K562 (cell line): ENCODE measurements around the gene MAML3. TPM values are rescaled to one million over a fixed set of nuclear protein-coding genes. Genes with fewer than 3 reads are reported as not detected.

Experiments
- ATAC-seq: fragments of 200-7000 bp; cut with Tn5 transposase; 3 replicates; pipeline ENCODE4 v1.9.1; 2020; ENCODE audit warnings: moderate library complexity
- BruUV-seq: library from RNA; stranded (reverse); fragments of 400-500 nt; replicated peaks from 2 replicates; lab custom pipeline; 2021; lab: Mats Ljungman, UMichigan
- CTCF ChIA-PET: fragments of 300-600 bp; formaldehyde crosslinking; extraction: SDS; loops from one replicate; lab custom pipeline; 2021; ENCODE audit warnings: low intra/inter-chr PET ratio; lab: Yijun Ruan, JAX
- POLR2A ChIA-PET: fragments of 300-600, 350-650 bp; sonication (Branson Sonifier 250); formaldehyde crosslinking; extraction: SDS; loops from one replicate; lab custom pipeline; 2021; ENCODE audit warnings: antibody characterized with exemption, inconsistent platforms; lab: Yijun Ruan, JAX
- DNase-seq, 4 experiments: peaks; one replicate each; pipeline versions ENCODE4 v3.0.0 to v3.0.0-alpha.2; 2011 to 2018; ENCODE audit warnings: low spot score in 3 of 4, mixed read lengths in 3 of 4; ENCODE audit errors: extremely low read depth in 1 of 4
- FAIRE-seq: peaks from 2 replicates; lab custom pipeline; 2011; peaks lifted over from hg19 to GRCh38; lab: Jason Lieb, UNC
- H2AFZ ChIP-seq: 2 replicates; pipeline ENCODE4 v1.6.0; 2011; ENCODE audit warnings: low read depth, low read length, control low read depth, inconsistent platforms
- H3K27ac ChIP-seq: fragments of 200-600 bp; 3 replicates; pipeline ENCODE4 v1.8.0; 2011; ENCODE audit warnings: low read depth, mild to moderate bottlenecking, control low read depth, inconsistent platforms, low read length, moderate library complexity, mixed read lengths; ENCODE audit errors: extremely low read depth
- H3K27me3 ChIP-seq, 2 experiments: fragments of 300-600 bp in 1 of 2; 2 replicates in 1 of 2; 3 replicates in 1 of 2; pipeline versions ENCODE4 v1.6.0 to v1.8.0; 2011; ENCODE audit warnings: inconsistent platforms in 2 of 2, low read length in 2 of 2, mild to moderate bottlenecking in 1 of 2, mixed read lengths in 1 of 2, moderate library complexity in 1 of 2; ENCODE audit not compliant: control insufficient read depth in 2 of 2, insufficient read depth in 2 of 2
- H3K36me3 ChIP-seq: fragments of 300-600 bp; 3 replicates; pipeline ENCODE4 v1.8.0; 2011; ENCODE audit warnings: mild to moderate bottlenecking, low read length, inconsistent platforms; ENCODE audit not compliant: control insufficient read depth, insufficient read depth
- H3K4me1 ChIP-seq, 2 experiments: fragments of 200-600 bp in 1 of 2; replicated peaks in 1 of 2; 2 replicates in 1 of 2; 3 replicates in 1 of 2; pipeline versions ENCODE4 v1.5.1 to v1.8.0; 2011; ENCODE audit warnings: inconsistent platforms in 2 of 2, low read length in 2 of 2, mild to moderate bottlenecking in 1 of 2, mixed read lengths in 1 of 2, moderate library complexity in 1 of 2; ENCODE audit not compliant: control insufficient read depth in 2 of 2, insufficient read depth in 2 of 2
- H3K4me2 ChIP-seq: 2 replicates; pipeline ENCODE4 v1.6.1; 2011; ENCODE audit warnings: low read length, control low read depth, inconsistent platforms, mixed read lengths; ENCODE audit not compliant: insufficient read depth
- H3K4me3 ChIP-seq: fragments of 200-600 bp; sonication (generic), shearing (Covaris generic); 2 replicates; pipeline ENCODE4 v1.5.1; 2016; ENCODE audit warnings: control low read depth, inconsistent platforms
- H3K79me2 ChIP-seq: fragments of 200-600 bp; 3 replicates; pipeline ENCODE4 v1.8.0; 2011; ENCODE audit warnings: low read length, inconsistent platforms; ENCODE audit not compliant: control insufficient read depth, insufficient read depth
- H3K9ac ChIP-seq, 2 experiments: 2 replicates each; pipeline versions ENCODE4 v1.6.0 to v1.6.1; 2011; ENCODE audit warnings: low read depth in 2 of 2, low read length in 2 of 2, control low read depth in 1 of 2, inconsistent platforms in 1 of 2, mild to moderate bottlenecking in 1 of 2, mixed read lengths in 1 of 2; ENCODE audit not compliant: insufficient read depth in 1 of 2
- H3K9me1 ChIP-seq: one replicate; pipeline ENCODE4 v1.6.0; 2011; ENCODE audit warnings: inconsistent platforms, mild to moderate bottlenecking, low read length, moderate library complexity; ENCODE audit not compliant: control insufficient read depth, insufficient read depth
- H3K9me3 ChIP-seq: replicated peaks from 2 replicates; pipeline ENCODE4 v1.5.1; 2011; ENCODE audit warnings: low read depth, low read length, inconsistent platforms; ENCODE audit not compliant: control insufficient read depth, insufficient read depth
- H4K20me1 ChIP-seq: replicated peaks from 2 replicates; pipeline ENCODE4 v1.6.1; 2011; ENCODE audit warnings: low read length, inconsistent platforms, mixed read lengths; ENCODE audit not compliant: control insufficient read depth, insufficient read depth
- BRD4 ChIP-seq: fragments of 200-600 bp; sonication (generic); IDR thresholded peaks from 2 replicates; pipeline ENCODE4 v1.6.1; 2017; ENCODE audit warnings: inconsistent platforms
- EP300 ChIP-seq: IDR thresholded peaks from 2 replicates; pipeline ENCODE4 v1.6.1; 2012; ENCODE audit warnings: low read length, improper control_type of control experiment
- GABPA ChIP-seq: fragments of 200-800 bp; sonication (Bioruptor generic); conservative IDR thresholded peaks from 2 replicates; pipeline ENCODE4 v1.6.1; 2016; ENCODE audit warnings: low read depth, missing genetic modification characterization, missing compliant biosample characterization
- NCOA6 ChIP-seq: fragments of 450-650 bp; IDR thresholded peaks from 2 replicates; pipeline ENCODE4 v1.6.1; 2017; ENCODE audit warnings: mild to moderate bottlenecking
- NFYB ChIP-seq: IDR thresholded peaks from 2 replicates; pipeline ENCODE4 v1.6.1; 2011; ENCODE audit warnings: mild to moderate bottlenecking, moderate library complexity; ENCODE audit not compliant: insufficient read length; ENCODE audit errors: extremely low read depth
- ZBED1 ChIP-seq: IDR thresholded peaks from 2 replicates; pipeline ENCODE4 v1.6.1; 2014
- ZNF121 ChIP-seq: sonication (generic); formaldehyde crosslinking; conservative IDR thresholded peaks from 2 replicates; pipeline ENCODE4 v1.8.0; 2022; ENCODE audit warnings: missing genetic modification reagents
- WGBS: fragments of 100-300 bp; shearing (Covaris generic); methylation state at CpG from one replicate; pipeline ENCODE4 v1.1.6; 2016; ENCODE audit warnings: low coverage, mixed read lengths; ENCODE audit not compliant: insufficient coverage; ENCODE audit errors: missing lambda C conversion rate; 5-methylcytosine and 5-hydroxymethylcytosine counted together
- in situ Hi-C: fragments of 300-500 bp; cut with MboI; formaldehyde crosslinking; loops from 4 replicates; pipeline ENCODE4 v1.15.0; 2018; ENCODE audit warnings: inconsistent platforms, mixed read lengths
- intact Hi-C: fragments of 100-400 bp; cut with micrococcal nuclease; formaldehyde crosslinking; loops from 2 replicates; pipeline ENCODE4 v1.14.2; 2022
- polyA plus RNA-seq, 8 experiments: library from polyadenylated mRNA; depleted of rRNA in 4 of 8; stranded (reverse) in 5 of 8; unstranded in 3 of 8; fragments of >200 nt; fragmentation: Nextera tagmentation in 2 of 8; fragmentation: Illumina TruSeq in 1 of 8; extraction: Ambion mirVana in 2 of 8; extraction: Trizol in 1 of 8; gene quantifications; 2 replicates each; pipeline versions ENCODE4 v1.2.1 to v1.2.3, GENCODE V29; 2011 to 2014; ENCODE audit warnings: inconsistent platforms in 1 of 8, missing spikeins in 1 of 8
- total RNA-seq, 7 experiments: library from RNA; depleted of rRNA in 6 of 7; stranded (reverse); fragments of >200 nt in 6 of 7; fragmentation: Illumina TruSeq in 2 of 7; extraction: Trizol in 2 of 7; gene quantifications; 2 replicates each; pipeline versions ENCODE4 v1.2.1 to v1.2.3, GENCODE V29; 2011 to 2021; ENCODE audit warnings: low replicate concordance in 1 of 7
- TF ChIP-seq, protein P1 (sequence below): sonication (generic); formaldehyde crosslinking; IDR thresholded peaks from 2 replicates; pipeline ENCODE4 v1.4.0; 2020; ENCODE audit warnings: mild to moderate bottlenecking, missing genetic modification reagents
- TF ChIP-seq, protein P2 (sequence below), 2 experiments: fragments of 450-650 bp in 1 of 2; sonication (generic) in 1 of 2; formaldehyde crosslinking; conservative IDR thresholded peaks; 2 replicates each; pipeline versions ENCODE4 v1.4.0 to v1.8.1; 2020 to 2022; ENCODE audit warnings: mild to moderate bottlenecking in 1 of 2, missing genetic modification reagents in 1 of 2

Gene MAML3
- total and polyA plus RNA-seq, 9 of the 15 experiments (the other 6 are each of a cell fraction or from before 2014, with no cell fraction given) = 0.01 to 0.55 (median 0.25) TPM

DNA sequence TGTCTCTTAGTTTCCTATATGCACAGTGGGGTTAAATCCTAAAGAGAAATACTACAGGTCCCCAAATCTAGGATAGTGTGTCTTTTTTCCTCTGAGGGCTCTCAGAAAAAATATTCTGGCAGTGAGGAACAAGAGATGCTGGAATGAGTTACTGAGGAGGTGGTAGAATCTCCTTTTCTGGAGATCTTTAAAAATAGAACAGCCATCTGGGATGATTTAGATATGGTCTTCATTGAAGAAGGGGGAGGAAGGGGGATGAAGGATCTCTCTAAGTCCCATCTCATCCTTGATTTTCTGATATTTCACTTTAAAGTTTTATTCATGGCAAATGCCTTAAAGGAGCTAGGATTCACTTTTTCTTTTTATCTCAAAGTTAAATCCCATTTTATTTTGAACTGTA lies 235.0 kb downstream of the MAML3 start:
- Histone ChIP-seq H3K36me3 (no peaks in the 10 kb centered on the region), H3K27me3 (peaks cover 7 to 16% of the 10 kb centered on the region in 2 experiments; a peak in 4 of 5 replicates), H3K9me3 (no peaks in the 10 kb centered on the region), H3K4me2 (no peak overlapping the region), H3K79me2 (no peaks in the 10 kb centered on the region), H3K9me1 (peaks cover 6% of the 10 kb centered on the region), H2AFZ (no peak overlapping the region), H3K27ac (no peak overlapping the region), H4K20me1 (0 out of 2 replicates have a peak, but pooled peaks cover 4% of the 10 kb centered on the region), H3K4me1 (no peaks in the 10 kb centered on the region), H3K4me3 (no peak overlapping the region), H3K9ac (no peak overlapping the region)
- DNase-seq (no peak), ATAC-seq (no peak), FAIRE-seq (no peak)
- BruUV-seq = no TSS peak
- in situ Hi-C loops (no loop called here), intact Hi-C loops (no loop called here)
- TF ChIP-seq, protein P1, sequence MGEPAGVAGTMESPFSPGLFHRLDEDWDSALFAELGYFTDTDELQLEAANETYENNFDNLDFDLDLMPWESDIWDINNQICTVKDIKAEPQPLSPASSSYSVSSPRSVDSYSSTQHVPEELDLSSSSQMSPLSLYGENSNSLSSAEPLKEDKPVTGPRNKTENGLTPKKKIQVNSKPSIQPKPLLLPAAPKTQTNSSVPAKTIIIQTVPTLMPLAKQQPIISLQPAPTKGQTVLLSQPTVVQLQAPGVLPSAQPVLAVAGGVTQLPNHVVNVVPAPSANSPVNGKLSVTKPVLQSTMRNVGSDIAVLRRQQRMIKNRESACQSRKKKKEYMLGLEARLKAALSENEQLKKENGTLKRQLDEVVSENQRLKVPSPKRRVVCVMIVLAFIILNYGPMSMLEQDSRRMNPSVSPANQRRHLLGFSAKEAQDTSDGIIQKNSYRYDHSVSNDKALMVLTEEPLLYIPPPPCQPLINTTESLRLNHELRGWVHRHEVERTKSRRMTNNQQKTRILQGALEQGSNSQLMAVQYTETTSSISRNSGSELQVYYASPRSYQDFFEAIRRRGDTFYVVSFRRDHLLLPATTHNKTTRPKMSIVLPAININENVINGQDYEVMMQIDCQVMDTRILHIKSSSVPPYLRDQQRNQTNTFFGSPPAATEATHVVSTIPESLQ (CRISPR knock-in tag) = no peak
- TF ChIP-seq ZNF121 (CRISPR knock-in tag) (no peak), NFYB (no peak)
- POLR2A ChIA-PET = interaction anchor here (0.7 to 1.1 kb wide), 2 partner anchors 10 to 17 kb away, joined by 3 to 4 read pairs; no protein-coding TSS in a partner anchor
- CTCF ChIA-PET = no interaction called here

DNA sequence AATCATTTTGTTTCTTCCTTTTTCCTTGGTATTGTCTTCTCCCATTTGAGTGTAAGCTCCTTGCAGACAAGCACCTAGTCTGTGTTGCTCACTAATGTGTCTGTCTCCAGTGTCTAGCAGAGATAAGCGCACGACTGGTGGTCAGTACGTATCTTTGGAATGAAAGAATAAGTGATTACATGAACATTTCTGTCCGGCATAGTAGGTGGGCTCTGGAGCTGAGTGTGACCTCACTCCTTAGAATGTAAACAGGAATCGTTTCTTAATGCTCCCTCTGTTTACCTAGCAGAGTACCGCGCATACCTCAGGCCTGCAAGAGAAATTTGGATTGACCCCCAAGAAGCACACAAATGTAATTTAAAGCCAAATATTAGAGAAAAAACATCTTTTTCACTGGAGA lies 235.4 kb downstream of the MAML3 start:
- no peak for FAIRE-seq
- no peak overlapping the region for H3K4me2 ChIP-seq
- no peaks in the 10 kb centered on the region for H3K4me1 ChIP-seq
- H3K9ac ChIP-seq = no peak overlapping the region
- TF ChIP-seq NCOA6 (no peak), GABPA (tag) (no peak), EP300 (no peak), BRD4 (no peak), ZBED1 (no peak)
- TF ChIP-seq, protein P2, sequence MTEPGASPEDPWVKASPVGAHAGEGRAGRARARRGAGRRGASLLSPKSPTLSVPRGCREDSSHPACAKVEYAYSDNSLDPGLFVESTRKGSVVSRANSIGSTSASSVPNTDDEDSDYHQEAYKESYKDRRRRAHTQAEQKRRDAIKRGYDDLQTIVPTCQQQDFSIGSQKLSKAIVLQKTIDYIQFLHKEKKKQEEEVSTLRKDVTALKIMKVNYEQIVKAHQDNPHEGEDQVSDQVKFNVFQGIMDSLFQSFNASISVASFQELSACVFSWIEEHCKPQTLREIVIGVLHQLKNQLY (CRISPR knock-in tag; conservative IDR thresholded peaks at IDR 0.05) = no peak
- no peak for ATAC-seq
- no peak overlapping the region for H3K4me3 ChIP-seq
- no peak overlapping the region for H2AFZ ChIP-seq
- intact Hi-C loops (no loop called here), in situ Hi-C loops (no loop called here)
- 6% methylated on average over 7 of the region's 7 CpGs for WGBS
- no TSS peak for BruUV-seq
- DNase-seq = no peak
- POLR2A ChIA-PET = interaction anchor here (0.7 kb wide), 1 partner anchor 17 kb away, joined by 4 read pairs; no protein-coding TSS in a partner anchor
- H3K27me3 ChIP-seq = peaks cover 7 to 16% of the 10 kb centered on the region in 2 experiments; a peak in 4 of 5 replicates
- 0 out of 2 replicates have a peak, but pooled peaks cover 4% of the 10 kb centered on the region for H4K20me1 ChIP-seq
- CTCF ChIA-PET = no interaction called here
- peaks cover 6% of the 10 kb centered on the region for H3K9me1 ChIP-seq
- no peak overlapping the region for H3K27ac ChIP-seq
- H3K36me3 ChIP-seq = no peaks in the 10 kb centered on the region
- no peaks in the 10 kb centered on the region for H3K9me3 ChIP-seq
- H3K79me2 ChIP-seq = no peaks in the 10 kb centered on the region
